ENCODE data around the gene SURF2. TPM values are rescaled to one million over a fixed set of nuclear protein-coding genes. Genes with fewer than 3 reads are reported as not detected.

The SURF2 gene
- total RNA-seq, 1 experiment from 2014 or later, result 103 TPM

- Histone ChIP-seq H2AFZ (ENCODE audit: low read length) (no peak overlapping the region), H3K79me2 (ENCODE audit: low read length) (peaks cover 60% of the 10 kb centered on the region), H4K20me1 (ENCODE audit: low read length) (peaks cover 20% of the 10 kb centered on the region; the same call in 1 of the 2 replicates), H3F3A (ENCODE audit: low read length, unreplicated experiment) (no peaks in the 10 kb centered on the region), H3K4me3 (ENCODE audit: low read length) (peak overlapping the region; percentile 78), H3K27ac (ENCODE audit: low read length) (no peak overlapping the region), H3K4me1 (ENCODE audit: insufficient read depth, low read length) (peaks cover 7% of the 10 kb centered on the region; the same call in 1 of the 2 replicates), H3K27me3 (ENCODE audit: low read length) (no peaks in the 10 kb centered on the region), H3K9me3 (ENCODE audit: low read length) (no peaks in the 10 kb centered on the region), H3K9ac (ENCODE audit: low read length) (peak overlapping the region; percentile 90), H3K9me2 (replicated peaks; ENCODE audit: low read length) (no peaks in the 10 kb centered on the region), H3K36me3 (ENCODE audit: low read depth, low read length) (no peaks in the 10 kb centered on the region), H3K4me2 (ENCODE audit: low read length) (peak overlapping the region; percentile 93)
- POLR2A ChIA-PET (ENCODE audit: unreplicated experiment), result no interaction called here
- CTCF ChIA-PET, result no interaction called here
- DNase-seq, result no peak
- ATAC-seq, result no peak
- intact Hi-C loops (cut with micrococcal nuclease), result no loop called here
- TF ChIP-seq EZH2phosphoT487 (IDR thresholded peaks at IDR 0.05; ENCODE audit: borderline replicate concordance, low read length) (no peak), CTCF (conservative IDR thresholded peaks at IDR 0.05; ENCODE audit: low read depth, low read length) (no peak), EZH2 (IDR thresholded peaks at IDR 0.05; ENCODE audit: low read length, unreplicated experiment) (no peak)
- BruUV-seq (replicated peaks), result TSS peak; percentile 44
Measured at GRCh38 chr9:133374612-133375115, 18.3 kb downstream of the SURF2 start.

- ATAC-seq (peak; percentile 16), DNase-seq (no peak)
- intact Hi-C loops (cut with micrococcal nuclease), result no loop called here
- peaks cover 55% of the 10 kb centered on the region for H3K79me2 ChIP-seq (ENCODE audit: low read length)
- no peaks in the 10 kb centered on the region for H3K9me3 ChIP-seq (ENCODE audit: low read length)
- H3K4me3 ChIP-seq (ENCODE audit: low read length), result peak overlapping the region; percentile 78
- H3K36me3 ChIP-seq (ENCODE audit: low read depth, low read length), result no peaks in the 10 kb centered on the region
- ChIA-PET CTCF (no interaction called here), POLR2A (ENCODE audit: unreplicated experiment) (no interaction called here)
- no peak; the same call in 1 of the 2 replicates for TF ChIP-seq CTCF (conservative IDR thresholded peaks at IDR 0.05; ENCODE audit: low read depth, low read length)
- TF ChIP-seq EZH2phosphoT487 (IDR thresholded peaks at IDR 0.05; ENCODE audit: borderline replicate concordance, low read length), result no peak
- TF ChIP-seq EZH2 (IDR thresholded peaks at IDR 0.05; ENCODE audit: low read length, unreplicated experiment), result no peak
- H3K9ac ChIP-seq (ENCODE audit: low read length), result peak overlapping the region; percentile 90
- H3K27ac ChIP-seq (ENCODE audit: low read length), result peak overlapping the region; percentile 26; the same call in 1 of the 2 replicates
- BruUV-seq (replicated peaks), result no TSS peak
- peaks cover 17% of the 10 kb centered on the region; the same call in 1 of the 2 replicates for H4K20me1 ChIP-seq (ENCODE audit: low read length)
- H3K9me2 ChIP-seq (replicated peaks; ENCODE audit: low read length), result no peaks in the 10 kb centered on the region
- H3K27me3 ChIP-seq (ENCODE audit: low read length), result no peaks in the 10 kb centered on the region
- H3K4me1 ChIP-seq (ENCODE audit: insufficient read depth, low read length), result peaks cover 7% of the 10 kb centered on the region; the same call in 1 of the 2 replicates
- peak overlapping the region; percentile 93 for H3K4me2 ChIP-seq (ENCODE audit: low read length)
- H3F3A ChIP-seq (ENCODE audit: low read length, unreplicated experiment), result no peaks in the 10 kb centered on the region
- no peak overlapping the region for H2AFZ ChIP-seq (ENCODE audit: low read length)
Measured at GRCh38 chr9:133375116-133375723, 18.9 kb downstream of the SURF2 start.
